H1 (cell line): ENCODE data around the gene MAPKAP1. TPM values are rescaled to one million over a fixed set of nuclear protein-coding genes. Genes with fewer than 3 reads are reported as not detected.

Source experiments
- CTCF ChIA-PET: fragments of 300-600 bp; sonication (Branson Sonifier 250); formaldehyde crosslinking; loops from one replicate; lab custom pipeline; 2021; ENCODE audit not compliant: partially characterized antibody; lab: Charles Lee
- POLR2A ChIA-PET: fragments of 300-600 bp; sonication (Branson Sonifier 250); formaldehyde crosslinking; loops from one replicate; lab custom pipeline; 2021; ENCODE audit warnings: inconsistent platforms; ENCODE audit not compliant: partially characterized antibody; lab: Charles Lee
- DNase-seq, 2 experiments: peaks; one replicate each; pipeline versions ENCODE4 v3.0.0 to v3.0.0-alpha.2; 2010 to 2022; ENCODE audit warnings: low spot score in 2 of 2, low read depth in 1 of 2, mixed read lengths in 1 of 2
- FAIRE-seq: peaks from 2 replicates; lab custom pipeline; 2011; peaks lifted over from hg19 to GRCh38; lab: Jason Lieb, UNC
- H2AFZ ChIP-seq: 2 replicates; pipeline ENCODE4 v1.8.1; 2012; ENCODE audit warnings: low read length, inconsistent platforms
- H2AK5ac ChIP-seq: 2 replicates; pipeline ENCODE4 v1.6.1; 2013; ENCODE audit warnings: low read depth, low read length
- H2BK120ac ChIP-seq: replicated peaks from 2 replicates; pipeline ENCODE3; 2013; ENCODE audit warnings: low read depth, low read length, inconsistent platforms
- H2BK12ac ChIP-seq: 2 replicates; pipeline ENCODE4 v1.6.1; 2013; ENCODE audit warnings: low read depth, low read length
- H2BK15ac ChIP-seq: 2 replicates; pipeline ENCODE4 v1.6.1; 2013; ENCODE audit warnings: low read length
- H2BK20ac ChIP-seq: 2 replicates; pipeline ENCODE4 v1.6.1; 2013; ENCODE audit warnings: low read length
- H2BK5ac ChIP-seq: 2 replicates; pipeline ENCODE4 v1.6.1; 2013; ENCODE audit warnings: low read depth, low read length
- H3K14ac ChIP-seq: 2 replicates; pipeline ENCODE4 v1.6.1; 2013; ENCODE audit warnings: inconsistent platforms; ENCODE audit not compliant: insufficient read length
- H3K18ac ChIP-seq: 2 replicates; pipeline ENCODE4 v1.6.1; 2013; ENCODE audit warnings: low read length; ENCODE audit errors: extremely low read depth
- H3K23ac ChIP-seq: 2 replicates; pipeline ENCODE4 v1.6.1; 2013; ENCODE audit warnings: inconsistent platforms; ENCODE audit not compliant: insufficient read length
- H3K23me2 ChIP-seq: 2 replicates; pipeline ENCODE4 v1.6.1; 2013; ENCODE audit warnings: low read depth, low read length
- H3K27ac ChIP-seq: 2 replicates; pipeline ENCODE4 v1.6.1; 2011; ENCODE audit warnings: low read depth, low read length, inconsistent platforms
- H3K27me3 ChIP-seq, 4 experiments: replicated peaks in 1 of 4; 1 replicate in 1 of 4; 2 replicates in 3 of 4; pipeline versions ENCODE4 v1.6.1 to v1.8.1; 2011 to 2013; ENCODE audit warnings: low read length in 3 of 4, mild to moderate bottlenecking in 3 of 4, inconsistent platforms in 2 of 4, mixed read lengths in 2 of 4, moderate library complexity in 1 of 4; ENCODE audit not compliant: control insufficient read depth in 3 of 4, insufficient read depth in 3 of 4; ENCODE audit errors: extremely low read depth in 1 of 4
- H3K36me3 ChIP-seq, 4 experiments: 2 replicates each; pipeline versions ENCODE4 v1.6.1 to v1.8.1; 2011 to 2013; ENCODE audit warnings: mild to moderate bottlenecking in 4 of 4, low read length in 3 of 4, moderate library complexity in 2 of 4, control low read depth in 1 of 4, inconsistent platforms in 1 of 4; ENCODE audit not compliant: insufficient read depth in 4 of 4, control insufficient read depth in 2 of 4
- H3K4ac ChIP-seq: replicated peaks from 2 replicates; pipeline ENCODE3; 2013; ENCODE audit warnings: low read length, low read depth, mixed read lengths, inconsistent platforms; ENCODE audit not compliant: insufficient read length
- H3K4me1 ChIP-seq, 4 experiments: replicated peaks in 1 of 4; 1 replicate in 1 of 4; 2 replicates in 3 of 4; pipeline versions ENCODE4 v1.6.1 to v1.8.1; 2011 to 2013; ENCODE audit warnings: low read length in 3 of 4, inconsistent platforms in 2 of 4, mixed read lengths in 1 of 4; ENCODE audit not compliant: insufficient read depth in 4 of 4, control insufficient read depth in 3 of 4
- H3K4me2 ChIP-seq, 2 experiments: 2 replicates each; pipeline versions ENCODE4 v1.6.1 to v1.8.1; 2011 to 2013; ENCODE audit warnings: low read depth in 2 of 2, low read length in 2 of 2, control low read depth in 1 of 2, inconsistent platforms in 1 of 2, mild to moderate bottlenecking in 1 of 2; ENCODE audit not compliant: insufficient read depth in 1 of 2
- H3K4me3 ChIP-seq, 4 experiments: fragments of 200-600, 300-600 bp in 1 of 4; sonication (generic), shearing (Covaris generic), sonication (Bioruptor Twin) in 1 of 4; 2 replicates each; pipeline versions ENCODE4 v1.5.1 to v1.8.1; 2011 to 2016; ENCODE audit warnings: low read length in 4 of 4, low read depth in 3 of 4, control low read depth in 2 of 4, inconsistent platforms in 2 of 4, mild to moderate bottlenecking in 2 of 4, mixed read lengths in 1 of 4, moderate library complexity in 1 of 4; ENCODE audit not compliant: insufficient read depth in 2 of 4; ENCODE audit errors: extremely low read depth in 1 of 4
- H3K56ac ChIP-seq: replicated peaks from 2 replicates; pipeline ENCODE3; 2013; ENCODE audit warnings: low read depth, mild to moderate bottlenecking, mixed read lengths, low read length, inconsistent platforms; ENCODE audit not compliant: insufficient read length
- H3K79me1 ChIP-seq: 2 replicates; pipeline ENCODE4 v1.6.1; 2013; ENCODE audit warnings: low read depth, low read length, control low read depth
- H3K79me2 ChIP-seq, 2 experiments: 2 replicates each; pipeline versions ENCODE4 v1.6.1 to v1.8.1; 2012 to 2013; ENCODE audit warnings: low read length in 2 of 2, mild to moderate bottlenecking in 2 of 2, inconsistent platforms in 1 of 2; ENCODE audit not compliant: insufficient read depth in 2 of 2, control insufficient read depth in 1 of 2
- H3K9ac ChIP-seq, 4 experiments: replicated peaks in 1 of 4; 1 replicate in 1 of 4; 2 replicates in 3 of 4; pipeline versions ENCODE4 v1.6.1 to v1.8.1; 2011 to 2013; ENCODE audit warnings: low read depth in 3 of 4, low read length in 3 of 4, control low read depth in 2 of 4, mild to moderate bottlenecking in 2 of 4, moderate library complexity in 2 of 4, inconsistent platforms in 1 of 4; ENCODE audit errors: extremely low read depth in 1 of 4
- H3K9me3 ChIP-seq, 2 experiments: 2 replicates each; pipeline versions ENCODE4 v1.6.1 to v1.8.1; 2012 to 2013; ENCODE audit warnings: mild to moderate bottlenecking in 2 of 2, moderate library complexity in 2 of 2, control low read depth in 1 of 2, inconsistent platforms in 1 of 2, low read depth in 1 of 2, low read length in 1 of 2, mixed read lengths in 1 of 2; ENCODE audit not compliant: insufficient read depth in 2 of 2
- H4K20me1 ChIP-seq, 2 experiments: replicated peaks in 1 of 2; 2 replicates each; pipeline versions ENCODE3 to v1.8.1; 2011 to 2013; ENCODE audit warnings: inconsistent platforms in 2 of 2, low read length in 2 of 2, mild to moderate bottlenecking in 1 of 2; ENCODE audit not compliant: insufficient read depth in 2 of 2, control insufficient read depth in 1 of 2
- H4K5ac ChIP-seq: 2 replicates; pipeline ENCODE4 v1.6.1; 2013; ENCODE audit warnings: low read length, low read depth, mixed read lengths, inconsistent platforms; ENCODE audit not compliant: insufficient read length
- H4K8ac ChIP-seq: 2 replicates; pipeline ENCODE4 v1.8.0; 2013; ENCODE audit warnings: mild to moderate bottlenecking, moderate library complexity, low read length, inconsistent platforms; ENCODE audit not compliant: insufficient read depth; ENCODE audit errors: extremely low read depth
- H4K91ac ChIP-seq: replicated peaks from 2 replicates; pipeline ENCODE3; 2013; ENCODE audit warnings: low read length, mixed read lengths, inconsistent platforms; ENCODE audit not compliant: insufficient read length
- BCL11A ChIP-seq, 2 experiments: IDR thresholded peaks; one replicate each; pipeline ENCODE4 v1.6.1; 2011; ENCODE audit warnings: low read depth in 2 of 2, low read length in 2 of 2, mild to moderate bottlenecking in 2 of 2
- BRCA1 ChIP-seq: IDR thresholded peaks from 2 replicates; pipeline ENCODE4 v1.6.1; 2012; ENCODE audit warnings: low read depth, low read length, improper control_type of control experiment
- CHD1 ChIP-seq: IDR thresholded peaks from 2 replicates; pipeline ENCODE4 v1.6.1; 2012; ENCODE audit warnings: low read depth, low read length, improper control_type of control experiment
- CHD2 ChIP-seq: IDR thresholded peaks from 2 replicates; pipeline ENCODE4 v1.6.1; 2012; ENCODE audit warnings: low read length, improper control_type of control experiment
- CTCF ChIP-seq, 3 experiments: IDR thresholded peaks; 1 replicate in 2 of 3; 2 replicates in 1 of 3; pipeline versions ENCODE4 v1.5.1 to v1.6.1; 2011; ENCODE audit warnings: low read length in 3 of 3, mild to moderate bottlenecking in 3 of 3, inconsistent platforms in 2 of 3, low read depth in 1 of 3, moderate library complexity in 1 of 3; ENCODE audit not compliant: insufficient read depth in 1 of 3; ENCODE audit errors: control extremely low read depth in 1 of 3
- JUND ChIP-seq: IDR thresholded peaks from 2 replicates; pipeline ENCODE4 v1.6.1; 2011; ENCODE audit warnings: mild to moderate bottlenecking, improper control_type of control experiment, low read length
- KDM1A ChIP-seq: fragments of 200-600, 300-600 bp; sonication (generic); IDR thresholded peaks from 2 replicates; pipeline ENCODE4 v1.7.1; 2016; ENCODE audit warnings: mild to moderate bottlenecking, low read length, borderline replicate concordance
- MAFK ChIP-seq: IDR thresholded peaks from 2 replicates; pipeline ENCODE4 v1.6.1; 2012; ENCODE audit warnings: low read depth, mild to moderate bottlenecking, improper control_type of control experiment, low read length
- POU5F1 ChIP-seq: IDR thresholded peaks from 2 replicates; pipeline ENCODE4 v1.6.1; 2011; ENCODE audit warnings: low read depth, mild to moderate bottlenecking, low read length, moderate library complexity
- RFX5 ChIP-seq: IDR thresholded peaks from 2 replicates; pipeline ENCODE4 v1.6.1; 2011; ENCODE audit warnings: low read depth, low read length, improper control_type of control experiment, borderline replicate concordance
- SAP30 ChIP-seq: fragments of 300-600 bp; sonication (generic); IDR thresholded peaks from 2 replicates; pipeline ENCODE4 v1.7.1; 2012; ENCODE audit warnings: low read length, moderate library complexity, mild to moderate bottlenecking, inconsistent platforms; ENCODE audit not compliant: insufficient read depth, insufficient replicate concordance
- TEAD4 ChIP-seq: IDR thresholded peaks from 2 replicates; pipeline ENCODE4 v1.6.1; 2012; ENCODE audit warnings: low read depth, low read length, inconsistent platforms, mixed read lengths
- WGBS, 2 experiments: shearing (Covaris generic) in 1 of 2; methylation state at CpG; one replicate each; pipeline versions ENCODE4 v1.1.6 to v1.1.7; 2013 to 2015; ENCODE audit warnings: low lambda C conversion rate in 2 of 2, mixed read lengths in 2 of 2, inconsistent platforms in 1 of 2, low coverage in 1 of 2, missing lambda C conversion rate in 1 of 2; ENCODE audit not compliant: insufficient replicate concordance in 2 of 2, insufficient coverage in 1 of 2, insufficient read length in 1 of 2; ENCODE audit errors: extremely low coverage in 1 of 2, missing lambda C conversion rate in 1 of 2; 5-methylcytosine and 5-hydroxymethylcytosine counted together
- polyA plus RNA-seq, 7 experiments: library from polyadenylated mRNA; depleted of rRNA in 3 of 7; stranded (reverse) in 5 of 7; unstranded in 2 of 7; fragments of >200 nt in 5 of 7; fragments of 200-250 nt in 2 of 7; gene quantifications; 1 replicate in 5 of 7; 2 replicates in 1 of 7; 4 replicates in 1 of 7; pipeline versions ENCODE4 v1.2.1 to v1.2.3, GENCODE V29; 2011 to 2013; ENCODE audit warnings: missing spikeins in 2 of 7, mixed read lengths in 2 of 7
- total RNA-seq: library from RNA; stranded (reverse); fragmentation: NEBNext Ultra II Directional; extraction: Animal tissue kit (Norgen Biotek cat#: 25700); gene quantifications from 2 replicates; pipeline ENCODE4 v1.2.1, GENCODE V29; 2021

Gene MAPKAP1
- total and polyA plus RNA-seq, 2 of the 8 experiments (the other 6 are each of a cell fraction or from before 2014, with no cell fraction given): 79.2 to 140 TPM

DNA sequence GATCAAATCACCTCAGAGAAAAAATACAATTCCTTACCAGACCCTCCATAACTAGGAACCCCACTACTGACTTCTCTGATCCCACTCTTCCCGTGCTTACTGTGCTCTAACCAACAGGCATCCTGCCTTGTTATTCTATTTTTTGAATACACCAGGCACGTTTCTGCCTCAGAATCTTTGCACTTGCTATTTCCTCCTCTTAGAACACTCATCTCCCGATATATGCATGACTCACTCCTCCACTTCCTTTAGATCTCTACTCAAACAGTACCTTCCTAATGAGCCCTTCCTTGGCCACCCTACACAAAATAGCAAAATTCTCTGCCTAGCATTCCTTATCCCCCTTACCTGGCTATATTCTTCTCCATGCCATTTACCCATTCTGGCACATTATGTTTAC, 43.9 kb downstream of the MAPKAP1 start:
- 91% methylated on average over 3 of the region's 3 CpGs; no CpG with 5 or more reads in 1 of the 2 experiments for WGBS, 2 experiments
- H3K27me3 ChIP-seq: no peaks in the 10 kb centered on the region
- no peak overlapping the region for H2BK20ac ChIP-seq
- ChIA-PET POLR2A (no interaction called here), CTCF (no interaction called here)
- no peak for DNase-seq
- no peaks in the 10 kb centered on the region; a peak in 1 of 7 replicates for H3K4me1 ChIP-seq
- H2BK120ac ChIP-seq: no peak overlapping the region
- no peak overlapping the region for H3K4ac ChIP-seq
- FAIRE-seq: no peak
- 0 out of 2 replicates have a peak overlapping the region, but pooled peaks have one; percentile 27 for H2BK12ac ChIP-seq
- H4K8ac ChIP-seq: no peak overlapping the region
- H2AFZ ChIP-seq: no peak overlapping the region
- H4K91ac ChIP-seq: no peak overlapping the region
- H2BK15ac ChIP-seq: no peak overlapping the region
- peaks cover 0 to 2% (median under 1%) of the 10 kb centered on the region in 4 experiments; a peak in 2 of 8 replicates for H3K36me3 ChIP-seq
- peaks cover 3% of the 10 kb centered on the region; the same call in 1 of the 2 replicates for H3K23me2 ChIP-seq
- peaks cover 0 to 3% of the 10 kb centered on the region in 2 experiments; a peak in 1 of 4 replicates for H3K79me2 ChIP-seq
- H2BK5ac ChIP-seq: no peak overlapping the region
- no peak overlapping the region for H3K4me2 ChIP-seq
- no peak overlapping the region for H4K5ac ChIP-seq
- H3K18ac ChIP-seq: no peak overlapping the region
- no peaks in the 10 kb centered on the region for H4K20me1 ChIP-seq
- H3K79me1 ChIP-seq: no peaks in the 10 kb centered on the region; the same call in 1 of the 2 replicates
- no peak overlapping the region for H3K4me3 ChIP-seq
- no peak overlapping the region for H2AK5ac ChIP-seq
- no peak overlapping the region for H3K23ac ChIP-seq
- no peak overlapping the region for H3K56ac ChIP-seq
- H3K14ac ChIP-seq: no peak overlapping the region
- no peak overlapping the region for H3K9ac ChIP-seq
- H3K27ac ChIP-seq: no peak overlapping the region
- no peaks in the 10 kb centered on the region for H3K9me3 ChIP-seq
- no peak for TF ChIP-seq RFX5
- TF ChIP-seq JUND: no peak
- TF ChIP-seq BRCA1: no peak
- TF ChIP-seq POU5F1: no peak
- no peak for TF ChIP-seq CTCF (IDR thresholded peaks at IDR 0.05; ENCODE audit: control extremely low read depth in 1 of 3, insufficient read depth in 1 of 3, low read depth in 1 of 3, low read length in 3 of 3)
- no peak for TF ChIP-seq SAP30
- no peak for TF ChIP-seq CHD2
- no peak for TF ChIP-seq MAFK
- no peak for TF ChIP-seq TEAD4
- no peak for TF ChIP-seq CHD1
- TF ChIP-seq BCL11A (IDR thresholded peaks at IDR 0.05; ENCODE audit: low read depth in 2 of 2, low read length in 2 of 2): no peak
- no peak for TF ChIP-seq KDM1A
